K562 (cell line): Measurements from ENCODE around the gene ZCCHC3. TPM values are rescaled to one million over a fixed set of nuclear protein-coding genes. Genes with fewer than 3 reads are reported as not detected.

Source experiments
- BCLAF1 ChIP-seq, 2 experiments: fragments of 450-650 bp in 1 of 2; IDR thresholded peaks; 2 replicates each; pipeline ENCODE4 v1.6.1; 2011 to 2017; ENCODE audit warnings: low read depth in 2 of 2, antibody characterized with exemption in 1 of 2, borderline replicate concordance in 1 of 2, low read length in 1 of 2, mild to moderate bottlenecking in 1 of 2, mixed read lengths in 1 of 2; ENCODE audit not compliant: control insufficient read depth in 1 of 2
- DPF2 ChIP-seq: fragments of 450-650 bp; IDR thresholded peaks from 2 replicates; pipeline ENCODE4 v1.6.1; 2016
- EZH2 ChIP-seq: IDR thresholded peaks from 2 replicates; pipeline ENCODE4 v1.6.1; 2012; ENCODE audit warnings: low read depth, mild to moderate bottlenecking, inconsistent platforms, low read length, borderline replicate concordance
- FOXA3 ChIP-seq, 2 experiments: fragments of 450-650 bp in 1 of 2; sonication (generic) in 1 of 2; formaldehyde crosslinking; IDR thresholded peaks in 1 of 2; conservative IDR thresholded peaks in 1 of 2; 2 replicates each; pipeline versions ENCODE4 v1.4.0 to v1.8.0; 2020 to 2022; ENCODE audit warnings: mild to moderate bottlenecking in 2 of 2, missing genetic modification reagents in 1 of 2
- JUN ChIP-seq, 2 experiments: sonication (generic) in 1 of 2; formaldehyde crosslinking in 1 of 2; IDR thresholded peaks; 2 replicates each; pipeline versions ENCODE4 v1.6.1 to v1.8.0; 2012 to 2022; ENCODE audit warnings: borderline replicate concordance in 2 of 2, mild to moderate bottlenecking in 2 of 2, improper control_type of control experiment in 1 of 2, low read depth in 1 of 2, low read length in 1 of 2, missing genetic modification reagents in 1 of 2
- KAT2B ChIP-seq: IDR thresholded peaks from one replicate; pipeline ENCODE4 v1.6.1; 2012; ENCODE audit warnings: low read depth, mild to moderate bottlenecking, control low read depth, inconsistent platforms, low read length, moderate library complexity
- MITF ChIP-seq: IDR thresholded peaks from 2 replicates; pipeline ENCODE4 v1.6.1; 2014; ENCODE audit warnings: antibody characterized with exemption
- NFIX ChIP-seq: fragments of 250-450 bp; sonication (Bioruptor Pico); IDR thresholded peaks from 2 replicates; pipeline ENCODE4 v1.4.0; 2020; ENCODE audit warnings: low read depth, mild to moderate bottlenecking, moderate library complexity
- POLR3G ChIP-seq: IDR thresholded peaks from 2 replicates; pipeline ENCODE4 v1.6.1; 2011; ENCODE audit not compliant: insufficient read length, insufficient replicate concordance; ENCODE audit errors: extremely low read depth
- RAD21 ChIP-seq, 2 experiments: fragments of 250-450 bp in 1 of 2; fragments of 450-650 bp in 1 of 2; sonication (Bioruptor Pico) in 1 of 2; formaldehyde crosslinking in 1 of 2; IDR thresholded peaks in 1 of 2; conservative IDR thresholded peaks in 1 of 2; 2 replicates each; pipeline versions ENCODE4 v1.4.0 to v1.8.0; 2020 to 2022; ENCODE audit warnings: mild to moderate bottlenecking in 2 of 2, moderate library complexity in 1 of 2
- SIN3A ChIP-seq, 2 experiments: fragments of 150-350 bp in 1 of 2; IDR thresholded peaks; 2 replicates each; pipeline ENCODE4 v1.6.1; 2011 to 2016; ENCODE audit warnings: borderline replicate concordance in 2 of 2, low read depth in 2 of 2, low read length in 2 of 2, mild to moderate bottlenecking in 2 of 2, moderate library complexity in 2 of 2; ENCODE audit not compliant: control insufficient read depth in 1 of 2
- SOX6 ChIP-seq: fragments of 450-650 bp; IDR thresholded peaks from 2 replicates; pipeline ENCODE4 v1.6.1; 2014; ENCODE audit warnings: mild to moderate bottlenecking
- SRSF7 ChIP-seq: fragments of 200-400 bp; formaldehyde crosslinking; optimal IDR thresholded peaks from 2 replicates; pipeline ENCODE3; 2017; ENCODE audit warnings: mild to moderate bottlenecking, low read depth, low read length
- TFAP4 ChIP-seq: sonication (generic); formaldehyde crosslinking; IDR thresholded peaks from 2 replicates; pipeline ENCODE4 v1.8.0; 2022; ENCODE audit warnings: missing genetic modification reagents, mild to moderate bottlenecking, moderate library complexity, borderline replicate concordance
- ZBTB8A ChIP-seq: fragments of 450-650 bp; IDR thresholded peaks from 2 replicates; pipeline ENCODE4 v1.6.1; 2018; ENCODE audit warnings: mild to moderate bottlenecking, moderate library complexity; ENCODE audit not compliant: partially characterized antibody
- ZNF197 ChIP-seq: fragments of 200-800 bp; sonication (Bioruptor generic); IDR thresholded peaks from 2 replicates; pipeline ENCODE4 v1.6.1; 2016; ENCODE audit warnings: low read depth, missing genetic modification characterization, missing compliant biosample characterization
- ZNF232 ChIP-seq: sonication (generic); formaldehyde crosslinking; IDR thresholded peaks from 2 replicates; pipeline ENCODE4 v1.8.0; 2022; ENCODE audit warnings: mild to moderate bottlenecking, missing genetic modification reagents
- ZNF282 ChIP-seq: sonication (generic); formaldehyde crosslinking; IDR thresholded peaks from 2 replicates; pipeline ENCODE4 v1.8.1; 2023; ENCODE audit warnings: missing genetic modification reagents
- ZNF316 ChIP-seq: fragments of 450-650 bp; IDR thresholded peaks from 2 replicates; pipeline ENCODE4 v1.6.1; 2016
- polyA plus RNA-seq, 8 experiments: library from polyadenylated mRNA; depleted of rRNA in 4 of 8; stranded (reverse) in 5 of 8; unstranded in 3 of 8; fragments of >200 nt; fragmentation: Nextera tagmentation in 2 of 8; fragmentation: Illumina TruSeq in 1 of 8; extraction: Ambion mirVana in 2 of 8; extraction: Trizol in 1 of 8; gene quantifications; 2 replicates each; pipeline versions ENCODE4 v1.2.1 to v1.2.3, GENCODE V29; 2011 to 2014; ENCODE audit warnings: inconsistent platforms in 1 of 8, missing spikeins in 1 of 8
- total RNA-seq, 7 experiments: library from RNA; depleted of rRNA in 6 of 7; stranded (reverse); fragments of >200 nt in 6 of 7; fragmentation: Illumina TruSeq in 2 of 7; extraction: Trizol in 2 of 7; gene quantifications; 2 replicates each; pipeline versions ENCODE4 v1.2.1 to v1.2.3, GENCODE V29; 2011 to 2021; ENCODE audit warnings: low replicate concordance in 1 of 7

ZCCHC3 gene
- total and polyA plus RNA-seq, 9 of the 15 experiments (the other 6 are each of a cell fraction or from before 2014, with no cell fraction given), result 2.8 to 23.3 (median 16.5) TPM

GRCh38 chr20:324177-325044, 27.0 kb downstream of the ZCCHC3 start (continued):
- TF ChIP-seq JUN (IDR thresholded peaks at IDR 0.05; ENCODE audit: borderline replicate concordance, low read depth, low read length), result peak; percentile 48; the same call in 1 of the 2 replicates
- peak; percentile 94; the same call in 1 of the 2 replicates for TF ChIP-seq JUN (CRISPR knock-in tag; IDR thresholded peaks at IDR 0.05; ENCODE audit: borderline replicate concordance)
- no peak for TF ChIP-seq SRSF7
- no peak for TF ChIP-seq DPF2
- peak; percentile 37; the same call in 1 of the 2 replicates for TF ChIP-seq SOX6
- TF ChIP-seq TFAP4 (CRISPR knock-in tag), result peak; percentile 80; the same call in 1 of the 2 replicates
- TF ChIP-seq RAD21 (CRISPR knock-in tag; conservative IDR thresholded peaks at IDR 0.05 in 1 of 2, IDR thresholded peaks at IDR 0.05 in 1 of 2), result no peak
- TF ChIP-seq ZBTB8A, result no peak
- TF ChIP-seq FOXA3 (CRISPR knock-in tag; conservative IDR thresholded peaks at IDR 0.05 in 1 of 2, IDR thresholded peaks at IDR 0.05 in 1 of 2), result peak in 1 of 2 experiments; percentile 84; a peak in 1 of 4 replicates
- TF ChIP-seq BCLAF1 (IDR thresholded peaks at IDR 0.05; ENCODE audit: borderline replicate concordance in 1 of 2, control insufficient read depth in 1 of 2, low read depth in 2 of 2, low read length in 1 of 2), result no peak
- peak; percentile 27 to 77; a peak in 2 of 4 replicates for TF ChIP-seq SIN3A (IDR thresholded peaks at IDR 0.05; ENCODE audit: borderline replicate concordance in 2 of 2, control insufficient read depth in 1 of 2, low read depth in 2 of 2, low read length in 2 of 2)
- no peak for TF ChIP-seq ZNF316
- TF ChIP-seq ZNF232 (CRISPR knock-in tag), result peak; percentile 95
- TF ChIP-seq EZH2, result no peak
- TF ChIP-seq POLR3G, result no peak
- no peak for TF ChIP-seq KAT2B
- peak; percentile 84; the same call in 1 of the 2 replicates for TF ChIP-seq ZNF282
- TF ChIP-seq MITF, result peak; percentile 78; the same call in 1 of the 2 replicates
- no peak for TF ChIP-seq NFIX
- TF ChIP-seq ZNF197, result no peak
